Adrenal gland (tissue), 5 donors: ENCODE measurements around the gene ST6GALNAC6.

ENCODE experiments used
- POLR2A ChIP-seq, 2 donors: fragments of 450-650 bp; IDR thresholded peaks; one replicate each; pipeline ENCODE4 v1.6.1; 2017; ENCODE audit warnings: antibody characterized with exemption in 2 of 2, mild to moderate bottlenecking in 2 of 2, moderate library complexity in 1 of 2
- TF ChIP-seq, protein P1 (sequence below), 6 experiments: fragments of 450-650 bp in 4 of 6; fragments of 200-600 bp in 2 of 6; sonication (generic) in 1 of 6; IDR thresholded peaks; 1 replicate in 5 of 6; 2 replicates in 1 of 6; pipeline versions ENCODE4 v1.5.1 to v1.8.0; 2016 to 2021; ENCODE audit warnings: antibody characterized with exemption in 6 of 6, mild to moderate bottlenecking in 2 of 6, moderate library complexity in 1 of 6
- donor health status: DM: no; HTN: no; CAD: no.

- no peak for TF ChIP-seq POLR2A (IDR thresholded peaks at IDR 0.05)
- TF ChIP-seq, protein P1, sequence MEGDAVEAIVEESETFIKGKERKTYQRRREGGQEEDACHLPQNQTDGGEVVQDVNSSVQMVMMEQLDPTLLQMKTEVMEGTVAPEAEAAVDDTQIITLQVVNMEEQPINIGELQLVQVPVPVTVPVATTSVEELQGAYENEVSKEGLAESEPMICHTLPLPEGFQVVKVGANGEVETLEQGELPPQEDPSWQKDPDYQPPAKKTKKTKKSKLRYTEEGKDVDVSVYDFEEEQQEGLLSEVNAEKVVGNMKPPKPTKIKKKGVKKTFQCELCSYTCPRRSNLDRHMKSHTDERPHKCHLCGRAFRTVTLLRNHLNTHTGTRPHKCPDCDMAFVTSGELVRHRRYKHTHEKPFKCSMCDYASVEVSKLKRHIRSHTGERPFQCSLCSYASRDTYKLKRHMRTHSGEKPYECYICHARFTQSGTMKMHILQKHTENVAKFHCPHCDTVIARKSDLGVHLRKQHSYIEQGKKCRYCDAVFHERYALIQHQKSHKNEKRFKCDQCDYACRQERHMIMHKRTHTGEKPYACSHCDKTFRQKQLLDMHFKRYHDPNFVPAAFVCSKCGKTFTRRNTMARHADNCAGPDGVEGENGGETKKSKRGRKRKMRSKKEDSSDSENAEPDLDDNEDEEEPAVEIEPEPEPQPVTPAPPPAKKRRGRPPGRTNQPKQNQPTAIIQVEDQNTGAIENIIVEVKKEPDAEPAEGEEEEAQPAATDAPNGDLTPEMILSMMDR (IDR thresholded peaks at IDR 0.05), result peak in 1 of 6 experiments; percentile 10
These were observed 52.3 kb downstream of the ST6GALNAC6 start for GRCh38 chr9:127847178-127847510.
